NCI-H226 (cell line): ENCODE data around the gene VWCE.
A peak's percentile ranks its signal among the peaks of the same experiment; 100 is the strongest.

ENCODE experiments used
- DNase-seq: peaks from one replicate; pipeline ENCODE4 v3.0.0-alpha.2; 2015

VWCE gene

GRCh38 chr11:61281581-61282250 is 13.4 kb downstream of the VWCE start:
- DNase-seq = peak; percentile 21

GRCh38 chr11:61280883-61281580 is 14.1 kb downstream of the VWCE start:
- no peak for DNase-seq

- peak; percentile 87 for DNase-seq
These were observed 15.0 kb downstream of the VWCE start for GRCh38 chr11:61279934-61280659.

- DNase-seq = no peak
These were observed 17.1 kb downstream of the VWCE start for GRCh38 chr11:61278001-61278470.

- no peak for DNase-seq
These were observed 17.7 kb downstream of the VWCE start for GRCh38 chr11:61277186-61278000.

- DNase-seq = no peak
These were observed 19.9 kb downstream of the VWCE start for GRCh38 chr11:61275191-61275590.

- no peak for DNase-seq
These were observed 21.0 kb downstream of the VWCE start for GRCh38 chr11:61274084-61274483.

- no peak for DNase-seq
These were observed 21.7 kb downstream of the VWCE start for GRCh38 chr11:61273178-61274078.

GRCh38 chr11:61272731-61273130 is 22.4 kb downstream of the VWCE start:
- no peak for DNase-seq

- DNase-seq = peak; percentile 33
These were observed 24.6 kb downstream of the VWCE start for GRCh38 chr11:61270354-61271076.

GRCh38 chr11:61268588-61269250 is 26.4 kb downstream of the VWCE start:
- DNase-seq = no peak

- no peak for DNase-seq
These were observed 27.7 kb downstream of the VWCE start for GRCh38 chr11:61267437-61267841.

- DNase-seq = peak; percentile 48
These were observed 28.5 kb downstream of the VWCE start for GRCh38 chr11:61266602-61267001.

- DNase-seq = no peak
These were observed 29.8 kb downstream of the VWCE start for GRCh38 chr11:61265357-61265756.

GRCh38 chr11:61264795-61265194 is 30.3 kb downstream of the VWCE start:
- DNase-seq = no peak

- no peak for DNase-seq
These were observed 30.7 kb downstream of the VWCE start for GRCh38 chr11:61264371-61264770.

GRCh38 chr11:61259363-61259762 is 35.8 kb downstream of the VWCE start:
- DNase-seq = no peak

GRCh38 chr11:61258546-61258945 is 36.6 kb downstream of the VWCE start:
- DNase-seq = no peak

GRCh38 chr11:61256710-61257482 is 38.2 kb downstream of the VWCE start:
- no peak for DNase-seq
